ENCODE measurements around the gene ADPGK. TPM values are rescaled to one million over a fixed set of nuclear protein-coding genes. Genes with fewer than 3 reads are reported as not detected.

ADPGK gene
- total RNA-seq, 1 experiment from 2014 or later, result 57.0 TPM

GRCh38 chr15:72706266-72706665 is 77.3 kb downstream of the ADPGK start:
- no peaks in the 10 kb centered on the region for H3K9me3 ChIP-seq (replicated peaks)
- no peaks in the 10 kb centered on the region for H3K36me3 ChIP-seq
- DNase-seq, result no peak
- H3K27ac ChIP-seq, result no peak overlapping the region
- H3K27me3 ChIP-seq, result no peaks in the 10 kb centered on the region
- H3K4me1 ChIP-seq, result no peaks in the 10 kb centered on the region
- no peak overlapping the region for H3K4me3 ChIP-seq

Other genes starting within 250 kb of the ADPGK start
- gene GOLGA6B, start 129.1 kb downstream of the ADPGK start, total RNA-seq (2014; rRNA removed; shearing (Covaris generic)), result not detected in 2 replicates
- not detected in 2 replicates for gene HIGD2B, start 97.6 kb downstream of the ADPGK start, total RNA-seq (2014; rRNA removed; shearing (Covaris generic))
- gene BBS4, start 97.6 kb downstream of the ADPGK start, total RNA-seq (2014; rRNA removed; shearing (Covaris generic)), result 11.0 and 19.6 TPM in 2 replicates

Data from SJCRH30 (cell line).